ENCODE results near the gene FRS3.

Gene FRS3

DNA sequence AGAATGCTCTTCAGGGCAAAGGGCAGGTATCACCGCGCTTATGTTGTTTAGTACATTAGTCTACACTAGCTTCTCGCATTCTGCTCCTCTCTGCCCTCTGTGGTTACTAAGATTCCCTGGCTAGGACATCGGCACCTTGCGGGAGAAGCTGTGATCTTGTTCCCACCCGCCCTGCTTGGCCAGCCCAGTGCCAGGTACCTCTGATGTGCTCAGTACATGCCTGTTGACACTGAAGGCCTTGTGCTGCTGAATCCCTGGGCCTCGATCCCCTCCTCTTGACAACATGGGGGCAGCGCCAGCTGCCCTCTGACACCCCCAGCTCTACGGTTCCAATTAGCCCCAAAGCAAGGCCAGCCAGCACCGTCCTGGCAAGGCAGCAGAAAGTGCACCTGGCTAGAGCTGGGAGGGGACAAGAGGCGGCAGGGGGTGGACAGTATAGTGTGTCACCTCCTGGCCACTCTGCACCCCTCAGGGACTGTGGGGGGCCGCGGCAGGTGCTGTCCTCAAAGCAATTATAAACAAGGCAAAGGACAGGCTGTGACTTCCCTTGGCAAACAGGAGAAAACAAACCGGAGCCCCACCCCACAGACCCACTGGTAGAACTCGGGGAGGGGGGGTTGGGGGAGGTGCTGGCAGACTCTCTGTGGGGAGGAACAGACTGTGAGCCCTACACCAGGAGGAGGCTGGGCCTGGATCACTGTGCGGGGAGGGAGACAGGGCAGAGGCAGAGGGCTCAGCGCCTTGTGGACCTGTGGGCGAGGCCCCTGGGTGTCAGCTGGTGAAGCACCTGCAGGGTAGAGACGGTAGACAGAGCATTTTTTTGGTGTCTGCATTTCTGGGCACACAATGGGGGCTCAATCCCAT is 51.4 kb downstream of the FRS3 start:
- no peak for DNase-seq (ENCODE audit: low read depth)

DNA sequence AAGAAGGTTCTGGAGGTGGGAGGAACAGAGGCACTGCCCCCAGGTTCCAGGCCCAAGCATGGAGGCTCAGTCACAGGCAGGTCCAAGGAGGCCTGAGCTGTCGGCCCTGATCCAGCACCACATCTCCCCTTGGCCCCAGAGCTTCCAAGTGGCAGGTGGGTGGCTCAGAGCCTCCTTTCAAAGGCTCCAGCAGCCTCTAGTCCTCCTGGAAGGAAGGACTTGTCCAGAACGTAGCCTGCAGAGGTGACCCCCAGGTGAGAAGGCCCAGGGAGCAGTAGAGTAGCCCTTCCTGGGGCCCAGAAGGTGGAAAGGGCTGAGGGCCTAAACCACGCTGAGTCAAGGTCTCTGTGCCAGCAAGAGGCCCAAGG is 52.0 kb downstream of the FRS3 start:
- DNase-seq (ENCODE audit: low read depth): no peak

DNA sequence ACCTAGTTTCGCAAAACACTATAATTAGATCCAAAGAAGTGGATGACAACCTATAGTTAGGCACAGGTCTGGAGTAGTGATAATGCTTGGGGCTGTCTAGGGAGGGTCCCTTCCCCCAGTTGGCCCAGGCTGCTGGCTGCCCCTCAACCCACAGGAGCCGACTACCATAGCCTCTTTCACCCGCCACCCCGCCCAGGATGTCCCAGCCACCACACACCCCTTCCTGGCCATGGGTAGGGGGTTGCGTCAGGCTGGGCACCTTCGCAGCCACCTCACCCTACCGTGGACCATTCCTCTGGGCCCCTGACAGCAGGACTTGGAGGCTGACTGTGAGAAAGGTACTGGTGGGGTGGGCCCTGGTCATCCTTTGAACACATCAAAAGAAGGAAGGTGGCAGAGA is 52.8 kb downstream of the FRS3 start:
- DNase-seq (ENCODE audit: low read depth): no peak

DNA sequence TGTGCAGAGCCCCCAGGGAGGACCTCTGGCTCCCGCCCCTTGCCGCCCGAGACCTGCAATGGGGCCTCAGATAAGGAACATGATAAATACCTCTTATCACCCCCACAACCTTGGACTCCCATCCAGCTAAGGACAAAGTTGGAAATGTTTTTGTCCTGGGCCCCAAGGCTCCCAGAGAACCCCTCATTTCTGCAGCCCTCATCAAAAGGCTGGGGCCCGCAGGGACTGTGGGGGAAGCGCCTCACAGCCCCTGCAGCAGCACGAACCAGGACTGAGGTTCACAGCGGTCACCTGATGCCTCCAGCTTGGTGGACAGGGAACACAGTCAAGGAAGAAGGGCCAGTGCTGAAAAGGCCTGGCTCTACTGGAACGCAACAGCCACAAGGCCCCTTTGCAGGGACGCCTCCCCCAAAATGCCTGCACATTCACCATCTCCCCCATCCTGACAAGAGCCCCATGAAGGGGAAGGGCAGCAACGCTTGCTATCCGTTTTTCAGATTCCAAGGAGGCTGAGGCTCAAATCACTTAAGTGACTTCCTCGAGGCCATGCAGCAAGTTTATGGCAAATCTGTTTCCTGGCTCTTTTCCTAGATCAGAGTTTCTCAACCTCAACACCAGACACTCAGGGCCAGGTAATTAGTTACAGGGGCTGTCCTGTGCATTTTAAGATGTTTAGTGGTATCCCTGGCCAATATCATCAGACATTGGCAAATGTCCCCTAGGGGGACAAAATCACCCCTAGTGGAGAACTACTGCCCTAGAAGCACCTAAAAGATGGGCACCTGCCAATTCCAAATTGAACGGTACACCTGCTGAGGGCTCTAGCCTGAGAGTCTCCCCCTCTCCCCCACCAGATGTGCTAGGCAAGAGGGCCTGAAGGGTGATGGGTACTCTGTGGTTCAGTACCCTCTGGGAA is 54.9 kb downstream of the FRS3 start:
- no peak for DNase-seq (ENCODE audit: low read depth)

DNA sequence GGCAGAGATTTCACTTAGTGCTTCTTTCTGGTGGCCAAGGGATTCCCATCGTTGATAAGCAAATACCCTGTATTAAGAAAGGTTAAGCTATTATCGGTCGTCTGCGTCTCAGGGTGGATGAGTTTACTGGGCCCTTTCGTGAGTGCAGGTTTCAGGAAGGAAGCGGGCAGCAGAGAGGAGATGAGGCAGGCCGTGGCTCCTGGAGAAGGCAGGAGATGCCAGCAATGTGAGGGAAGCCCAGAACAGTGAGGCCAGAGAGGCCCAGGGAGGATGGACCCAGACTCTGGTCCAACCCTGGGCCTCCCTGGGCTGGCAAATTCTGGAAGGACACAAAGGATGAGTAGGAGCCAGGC is 55.5 kb downstream of the FRS3 start:
- no peak for DNase-seq (ENCODE audit: low read depth)

DNA sequence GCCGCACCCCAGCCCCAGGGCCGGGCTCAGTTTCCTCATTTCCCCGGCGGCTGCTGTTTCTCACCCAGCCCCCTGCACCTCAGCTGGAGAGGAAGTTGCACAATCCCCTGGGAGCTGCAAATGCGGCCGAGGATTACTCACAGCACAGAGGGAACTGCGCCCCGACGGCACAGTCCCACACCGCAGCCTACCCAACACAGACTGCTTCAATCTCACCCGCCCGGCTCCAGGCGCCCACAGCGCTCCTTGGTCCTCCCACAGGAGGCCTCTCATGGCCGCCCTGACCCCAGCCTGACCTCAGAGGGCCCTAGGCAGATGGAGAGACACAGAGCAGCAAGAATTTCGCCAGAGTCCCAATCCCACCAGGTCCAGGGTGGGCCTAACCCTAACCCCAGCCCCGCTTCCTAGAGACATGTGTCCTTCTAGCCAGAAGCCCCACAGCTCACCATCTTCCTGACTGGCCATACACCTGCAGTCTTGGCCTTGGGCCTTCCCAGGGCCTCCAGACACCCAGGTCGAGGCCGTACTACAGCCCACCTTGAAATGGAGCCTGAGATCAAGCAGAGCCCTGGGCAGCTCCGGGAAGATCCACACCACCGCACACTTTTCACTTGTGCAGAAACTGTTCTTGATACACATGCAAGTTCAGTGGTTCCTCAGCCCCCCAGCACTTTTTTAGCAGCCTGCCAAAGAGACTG is 56.0 kb downstream of the FRS3 start:
- DNase-seq (ENCODE audit: low read depth): peak; percentile 69

DNA sequence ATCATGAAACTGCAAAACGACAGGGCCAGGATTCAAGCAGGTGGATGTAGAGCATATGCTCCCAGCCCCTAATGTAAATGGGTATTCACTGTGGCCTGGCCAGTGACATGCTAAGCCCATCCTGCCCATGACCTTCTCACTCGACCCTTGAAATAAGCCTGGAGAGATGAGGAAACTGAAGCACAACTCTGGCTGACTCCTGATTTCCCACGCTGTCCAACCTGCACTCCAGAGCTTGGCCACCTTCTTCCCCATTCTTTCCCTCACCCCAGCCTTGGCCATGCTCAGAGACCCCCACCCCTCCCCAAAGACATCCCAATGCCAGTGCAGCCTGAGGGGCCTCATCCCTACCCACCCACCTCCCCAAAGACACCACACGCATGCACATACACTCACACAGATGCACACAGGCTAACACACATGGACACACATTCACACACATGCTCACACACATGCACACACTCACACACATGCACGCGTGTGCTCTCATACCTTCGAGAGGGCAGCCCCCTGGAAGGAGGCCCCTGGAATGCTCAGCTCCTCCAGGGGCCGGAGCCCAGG is 56.7 kb downstream of the FRS3 start:
- DNase-seq (ENCODE audit: low read depth): no peak

DNA sequence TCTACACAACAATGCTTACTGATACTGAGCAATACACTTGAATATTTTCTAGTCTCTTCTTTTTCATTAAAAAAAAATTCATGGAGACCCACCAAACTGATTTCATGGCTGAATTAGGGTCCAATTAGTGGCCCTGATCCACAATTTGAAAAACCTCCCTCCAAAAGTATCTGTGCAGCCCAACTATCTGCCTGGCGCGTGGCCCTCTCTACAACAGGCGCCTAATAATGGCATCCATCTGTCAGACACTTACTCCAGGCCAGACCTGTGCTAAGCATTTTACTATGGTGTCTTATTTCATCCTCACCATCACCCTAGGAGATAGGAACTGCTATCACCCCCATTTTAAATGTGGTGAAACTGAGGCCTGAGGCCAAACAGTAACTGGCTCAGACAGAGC is 58.3 kb downstream of the FRS3 start:
- DNase-seq (ENCODE audit: low read depth): no peak

DNA sequence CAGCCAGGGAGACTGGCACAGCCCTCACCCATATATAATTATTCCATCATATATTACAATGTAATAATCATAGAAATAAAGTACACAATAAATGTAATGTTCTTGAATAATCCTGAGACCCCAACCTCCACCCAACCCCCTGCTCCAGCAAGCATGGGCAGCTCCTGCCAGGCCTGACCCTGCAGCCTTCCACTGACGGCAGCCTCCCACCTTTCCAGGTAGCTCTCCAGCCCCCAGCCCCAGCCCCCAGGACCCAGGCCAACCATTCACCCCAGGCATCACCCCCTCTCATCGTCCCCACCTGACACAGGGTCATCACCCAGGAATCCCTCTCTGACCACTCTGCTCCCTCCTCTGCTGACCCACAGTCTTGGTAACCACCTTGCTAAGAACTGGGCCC is 58.9 kb downstream of the FRS3 start:
- DNase-seq (ENCODE audit: low read depth): no peak

DNA sequence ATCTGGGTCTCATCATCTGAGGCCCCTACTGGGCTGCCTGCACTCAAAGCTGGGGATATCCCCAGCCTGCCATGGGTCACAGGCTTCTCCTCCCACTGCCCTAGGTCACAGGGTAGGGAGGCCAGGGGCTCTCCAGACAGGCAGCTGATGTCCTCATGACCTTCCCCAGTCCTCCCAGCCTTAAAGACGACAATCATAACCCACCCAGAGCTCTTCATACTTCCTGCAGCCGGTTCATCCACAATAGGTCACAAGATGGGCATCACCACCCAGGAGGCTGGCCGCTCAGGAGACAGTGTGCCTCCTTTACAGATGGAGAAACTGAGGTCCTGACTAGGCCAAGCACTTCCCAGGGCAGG is 59.5 kb downstream of the FRS3 start:
- no peak for DNase-seq (ENCODE audit: low read depth)

Data from non-pigmented ciliary epithelial cell (primary cell).